Measurements from ENCODE around the gene RALGPS1. TPM values are rescaled to one million over a fixed set of nuclear protein-coding genes. Genes with fewer than 3 reads are reported as not detected.

RALGPS1 gene
- polyA plus RNA-seq, 2 of the 4 experiments (the other 2 are of a cell fraction) = 5.0 to 7.9 TPM

DNA sequence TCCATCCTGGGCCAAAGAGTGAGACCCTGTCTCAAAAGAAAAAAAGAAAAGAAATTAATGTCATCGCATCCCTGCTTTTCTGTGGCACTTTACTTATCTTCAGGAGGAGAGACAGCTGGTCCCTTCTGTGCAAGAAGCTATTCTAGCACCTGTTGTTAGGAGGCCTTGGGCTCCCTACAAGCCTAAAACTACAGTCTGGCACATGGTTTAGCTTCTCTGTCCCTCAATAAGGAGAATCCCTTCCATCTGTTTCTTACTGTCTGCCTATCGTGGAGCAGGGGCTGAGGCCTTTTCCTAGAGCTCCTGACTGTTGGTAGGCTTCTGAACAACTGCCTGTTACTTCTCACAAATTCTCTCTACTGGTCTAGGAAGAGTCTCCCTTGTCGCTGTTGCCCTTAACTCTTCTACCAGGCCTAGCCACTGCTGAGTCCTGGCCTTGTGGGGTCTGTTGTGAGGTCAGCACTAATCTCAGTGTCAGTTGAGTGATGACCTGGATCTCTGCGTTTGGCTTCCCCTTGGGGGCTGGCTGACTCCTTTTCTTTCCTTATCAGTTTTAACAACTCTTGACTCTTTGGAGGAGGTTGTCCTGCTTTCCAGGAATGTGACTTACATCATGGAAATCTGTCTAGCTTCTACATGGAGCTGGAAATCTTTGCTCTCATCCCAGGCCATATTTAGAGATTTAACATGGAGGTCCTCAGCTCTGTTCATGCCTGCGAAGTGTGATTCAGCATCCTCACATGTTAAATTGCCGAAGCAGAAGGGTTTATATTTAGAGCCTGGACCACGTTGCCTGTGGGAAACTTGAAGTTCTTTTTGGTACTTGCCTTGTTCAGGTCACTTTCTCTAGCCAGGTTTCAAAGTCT, 344.3 kb downstream of the RALGPS1 start:
- no peak for FAIRE-seq

DNA sequence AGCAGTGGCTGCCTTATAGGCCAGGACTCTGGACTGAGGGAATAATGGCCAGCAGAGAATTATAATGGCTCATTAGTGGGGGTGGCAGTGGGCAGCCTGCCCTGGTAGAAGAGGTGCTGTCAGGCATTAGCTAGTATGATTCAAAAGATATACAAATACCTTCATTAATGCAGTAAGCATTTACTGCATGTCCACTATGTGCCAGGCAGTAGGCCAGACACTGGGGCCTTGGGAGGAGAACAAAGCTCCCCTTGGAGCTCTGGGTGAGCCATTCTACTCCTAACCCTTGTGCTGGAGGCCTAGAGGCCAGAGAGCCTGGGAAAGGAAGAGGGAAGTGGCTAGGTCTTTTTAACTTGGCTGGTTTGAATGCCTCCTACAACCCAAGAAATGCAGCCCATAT, 348.0 kb downstream of the RALGPS1 start:
- Histone ChIP-seq H3K4me3 (no peak overlapping the region), H3K27ac (no peak overlapping the region), H3K9me3 (no peaks in the 10 kb centered on the region), H3K4me2 (no peak overlapping the region), H3K4me1 (no peaks in the 10 kb centered on the region)
- no peak for DNase-seq (ENCODE audit: low read depth in 1 of 2, low spot score in 1 of 2)
- ChIA-PET POLR2A (no interaction called here), CTCF (interaction anchor here (0.8 to 3.2 kb wide), 5 partner anchors 10 to 82 kb away, joined by 3 to 14 read pairs (median 3); no protein-coding TSS in a partner anchor)
- ATAC-seq = no peak
- FAIRE-seq = no peak
- TF ChIP-seq HOXB13 (CRISPR knock-in tag; IDR thresholded peaks at IDR 0.05; ENCODE audit: low read depth) (no peak), CEBPB (IDR thresholded peaks at IDR 0.05) (no peak), HOXA7 (CRISPR knock-in tag; IDR thresholded peaks at IDR 0.05) (no peak), RARB (CRISPR knock-in tag; IDR thresholded peaks at IDR 0.05) (no peak)

More for the DNA sequence above, 344.3 kb downstream of the RALGPS1 start:
- TF ChIP-seq GATA3 (IDR thresholded peaks at IDR 0.05; ENCODE audit: borderline replicate concordance) (no peak), ZNF302 (CRISPR knock-in tag; IDR thresholded peaks at IDR 0.05) (no peak), ATOH8 (CRISPR knock-in tag; IDR thresholded peaks at IDR 0.05; ENCODE audit: low read depth) (no peak), NPAS2 (CRISPR knock-in tag; IDR thresholded peaks at IDR 0.05; ENCODE audit: borderline replicate concordance) (no peak), HOXB13 (CRISPR knock-in tag; IDR thresholded peaks at IDR 0.05; ENCODE audit: low read depth) (no peak), SMC3 (IDR thresholded peaks at IDR 0.05) (no peak), POLR2A (IDR thresholded peaks at IDR 0.05; ENCODE audit: low read length) (no peak), HEYL (CRISPR knock-in tag; IDR thresholded peaks at IDR 0.05) (no peak)
- TF ChIP-seq, protein P1, sequence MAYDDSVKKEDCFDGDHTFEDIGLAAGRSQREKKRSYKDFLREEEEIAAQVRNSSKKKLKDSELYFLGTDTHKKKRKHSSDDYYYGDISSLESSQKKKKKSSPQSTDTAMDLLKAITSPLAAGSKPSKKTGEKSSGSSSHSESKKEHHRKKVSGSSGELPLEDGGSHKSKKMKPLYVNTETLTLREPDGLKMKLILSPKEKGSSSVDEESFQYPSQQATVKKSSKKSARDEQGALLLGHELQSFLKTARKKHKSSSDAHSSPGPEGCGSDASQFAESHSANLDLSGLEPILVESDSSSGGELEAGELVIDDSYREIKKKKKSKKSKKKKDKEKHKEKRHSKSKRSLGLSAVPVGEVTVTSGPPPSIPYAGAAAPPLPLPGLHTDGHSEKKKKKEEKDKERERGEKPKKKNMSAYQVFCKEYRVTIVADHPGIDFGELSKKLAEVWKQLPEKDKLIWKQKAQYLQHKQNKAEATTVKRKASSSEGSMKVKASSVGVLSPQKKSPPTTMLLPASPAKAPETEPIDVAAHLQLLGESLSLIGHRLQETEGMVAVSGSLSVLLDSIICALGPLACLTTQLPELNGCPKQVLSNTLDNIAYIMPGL (CRISPR knock-in tag; IDR thresholded peaks at IDR 0.05; ENCODE audit: borderline replicate concordance) = no peak
- TF ChIP-seq, protein P2, sequence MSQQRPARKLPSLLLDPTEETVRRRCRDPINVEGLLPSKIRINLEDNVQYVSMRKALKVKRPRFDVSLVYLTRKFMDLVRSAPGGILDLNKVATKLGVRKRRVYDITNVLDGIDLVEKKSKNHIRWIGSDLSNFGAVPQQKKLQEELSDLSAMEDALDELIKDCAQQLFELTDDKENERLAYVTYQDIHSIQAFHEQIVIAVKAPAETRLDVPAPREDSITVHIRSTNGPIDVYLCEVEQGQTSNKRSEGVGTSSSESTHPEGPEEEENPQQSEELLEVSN (IDR thresholded peaks at IDR 0.05; ENCODE audit: borderline replicate concordance, low read depth) = no peak
- TF ChIP-seq, protein P3, sequence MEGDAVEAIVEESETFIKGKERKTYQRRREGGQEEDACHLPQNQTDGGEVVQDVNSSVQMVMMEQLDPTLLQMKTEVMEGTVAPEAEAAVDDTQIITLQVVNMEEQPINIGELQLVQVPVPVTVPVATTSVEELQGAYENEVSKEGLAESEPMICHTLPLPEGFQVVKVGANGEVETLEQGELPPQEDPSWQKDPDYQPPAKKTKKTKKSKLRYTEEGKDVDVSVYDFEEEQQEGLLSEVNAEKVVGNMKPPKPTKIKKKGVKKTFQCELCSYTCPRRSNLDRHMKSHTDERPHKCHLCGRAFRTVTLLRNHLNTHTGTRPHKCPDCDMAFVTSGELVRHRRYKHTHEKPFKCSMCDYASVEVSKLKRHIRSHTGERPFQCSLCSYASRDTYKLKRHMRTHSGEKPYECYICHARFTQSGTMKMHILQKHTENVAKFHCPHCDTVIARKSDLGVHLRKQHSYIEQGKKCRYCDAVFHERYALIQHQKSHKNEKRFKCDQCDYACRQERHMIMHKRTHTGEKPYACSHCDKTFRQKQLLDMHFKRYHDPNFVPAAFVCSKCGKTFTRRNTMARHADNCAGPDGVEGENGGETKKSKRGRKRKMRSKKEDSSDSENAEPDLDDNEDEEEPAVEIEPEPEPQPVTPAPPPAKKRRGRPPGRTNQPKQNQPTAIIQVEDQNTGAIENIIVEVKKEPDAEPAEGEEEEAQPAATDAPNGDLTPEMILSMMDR (IDR thresholded peaks at IDR 0.05) = no peak
- Histone ChIP-seq H3K4me2 (no peak overlapping the region), H3K27ac (no peak overlapping the region), H3K9me3 (no peaks in the 10 kb centered on the region), H3K4me3 (no peak overlapping the region), H3K4me1 (no peaks in the 10 kb centered on the region)
- DNase-seq (ENCODE audit: low read depth in 1 of 2, low spot score in 1 of 2) (no peak), ATAC-seq (no peak)
- POLR2A ChIA-PET = no interaction called here
- CTCF ChIA-PET = interaction anchor here (1.0 to 1.4 kb wide), 3 partner anchors 8 to 53 kb away, joined by 3 read pairs; no protein-coding TSS in a partner anchor
- 88% methylated on average over 7 of the region's 7 CpGs for WGBS (ENCODE audit: missing lambda C conversion rate)

DNA sequence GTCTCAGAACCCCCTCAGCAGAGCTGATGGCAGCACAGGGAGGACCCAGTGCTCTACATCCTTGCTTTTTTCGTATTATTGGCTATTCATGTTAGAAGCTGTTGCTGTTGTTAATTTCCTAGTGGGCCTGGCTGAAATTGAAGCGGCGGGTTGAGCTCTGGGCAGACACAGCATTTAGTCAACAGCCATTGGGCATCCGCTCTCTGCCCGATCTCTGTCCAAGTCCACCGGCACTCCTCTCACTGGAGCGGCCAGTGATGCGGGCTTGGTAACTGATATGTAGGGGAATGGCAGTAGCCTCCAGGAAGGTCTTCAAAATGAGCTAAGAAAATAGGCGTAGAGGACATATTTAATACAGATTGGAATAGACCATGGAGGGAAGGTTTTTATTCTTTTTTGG, 348.7 kb downstream of the RALGPS1 start:
- CTCF ChIA-PET = interaction anchor here (0.8 to 3.2 kb wide), 5 partner anchors 10 to 82 kb away, joined by 3 to 14 read pairs (median 3); no protein-coding TSS in a partner anchor
- Histone ChIP-seq H3K4me1 (no peaks in the 10 kb centered on the region), H3K4me2 (no peak overlapping the region), H3K9me3 (no peaks in the 10 kb centered on the region), H3K27ac (no peak overlapping the region), H3K4me3 (no peak overlapping the region)
- no peak for DNase-seq (ENCODE audit: low read depth in 1 of 2, low spot score in 1 of 2)
- no peak for ATAC-seq
- FAIRE-seq = no peak
- POLR2A ChIA-PET = no interaction called here
- 94% methylated on average over 9 of the region's 9 CpGs for WGBS (ENCODE audit: missing lambda C conversion rate)
- TF ChIP-seq PBX3 (IDR thresholded peaks at IDR 0.05) (no peak), CBX2 (IDR thresholded peaks at IDR 0.05; ENCODE audit: borderline replicate concordance, low read depth) (no peak), CHD2 (IDR thresholded peaks at IDR 0.05; ENCODE audit: low read length, partially characterized antibody) (no peak), JUNB (IDR thresholded peaks at IDR 0.05) (no peak), HDAC2 (IDR thresholded peaks at IDR 0.05) (no peak), KDM5A (IDR thresholded peaks at IDR 0.05) (no peak), FOXS1 (CRISPR knock-in tag; IDR thresholded peaks at IDR 0.05) (no peak), RARB (CRISPR knock-in tag; IDR thresholded peaks at IDR 0.05) (no peak), CHD4 (IDR thresholded peaks at IDR 0.05; ENCODE audit: borderline replicate concordance) (no peak), TP53 (CRISPR knock-in tag; IDR thresholded peaks at IDR 0.05) (no peak), NR3C1 (IDR thresholded peaks at IDR 0.05) (no peak), EHF (CRISPR knock-in tag; IDR thresholded peaks at IDR 0.05) (no peak)
- TF ChIP-seq, protein P1 (CRISPR knock-in tag; IDR thresholded peaks at IDR 0.05; ENCODE audit: borderline replicate concordance) = no peak

Data from A549 (cell line).